H1 (cell line): ENCODE data around the gene FBXO38. TPM values are rescaled to one million over a fixed set of nuclear protein-coding genes. Genes with fewer than 3 reads are reported as not detected.

Experiments used
- CTCF ChIA-PET: fragments of 300-600 bp; sonication (Branson Sonifier 250); formaldehyde crosslinking; loops from one replicate; lab custom pipeline; 2021; ENCODE audit not compliant: partially characterized antibody; lab: Charles Lee
- POLR2A ChIA-PET: fragments of 300-600 bp; sonication (Branson Sonifier 250); formaldehyde crosslinking; loops from one replicate; lab custom pipeline; 2021; ENCODE audit warnings: inconsistent platforms; ENCODE audit not compliant: partially characterized antibody; lab: Charles Lee
- DNase-seq, 2 experiments: peaks; one replicate each; pipeline versions ENCODE4 v3.0.0 to v3.0.0-alpha.2; 2010 to 2022; ENCODE audit warnings: low spot score in 2 of 2, low read depth in 1 of 2, mixed read lengths in 1 of 2
- FAIRE-seq: peaks from 2 replicates; lab custom pipeline; 2011; peaks lifted over from hg19 to GRCh38; lab: Jason Lieb, UNC
- H2AFZ ChIP-seq: 2 replicates; pipeline ENCODE4 v1.8.1; 2012; ENCODE audit warnings: low read length, inconsistent platforms
- H2AK5ac ChIP-seq: 2 replicates; pipeline ENCODE4 v1.6.1; 2013; ENCODE audit warnings: low read depth, low read length
- H2BK120ac ChIP-seq: replicated peaks from 2 replicates; pipeline ENCODE3; 2013; ENCODE audit warnings: low read depth, low read length, inconsistent platforms
- H2BK12ac ChIP-seq: 2 replicates; pipeline ENCODE4 v1.6.1; 2013; ENCODE audit warnings: low read depth, low read length
- H2BK15ac ChIP-seq: 2 replicates; pipeline ENCODE4 v1.6.1; 2013; ENCODE audit warnings: low read length
- H2BK20ac ChIP-seq: 2 replicates; pipeline ENCODE4 v1.6.1; 2013; ENCODE audit warnings: low read length
- H2BK5ac ChIP-seq: 2 replicates; pipeline ENCODE4 v1.6.1; 2013; ENCODE audit warnings: low read depth, low read length
- H3K14ac ChIP-seq: 2 replicates; pipeline ENCODE4 v1.6.1; 2013; ENCODE audit warnings: inconsistent platforms; ENCODE audit not compliant: insufficient read length
- H3K18ac ChIP-seq: 2 replicates; pipeline ENCODE4 v1.6.1; 2013; ENCODE audit warnings: low read length; ENCODE audit errors: extremely low read depth
- H3K23ac ChIP-seq: 2 replicates; pipeline ENCODE4 v1.6.1; 2013; ENCODE audit warnings: inconsistent platforms; ENCODE audit not compliant: insufficient read length
- H3K23me2 ChIP-seq: 2 replicates; pipeline ENCODE4 v1.6.1; 2013; ENCODE audit warnings: low read depth, low read length
- H3K27ac ChIP-seq: 2 replicates; pipeline ENCODE4 v1.6.1; 2011; ENCODE audit warnings: low read depth, low read length, inconsistent platforms
- H3K27me3 ChIP-seq, 4 experiments: replicated peaks in 1 of 4; 1 replicate in 1 of 4; 2 replicates in 3 of 4; pipeline versions ENCODE4 v1.6.1 to v1.8.1; 2011 to 2013; ENCODE audit warnings: low read length in 3 of 4, mild to moderate bottlenecking in 3 of 4, inconsistent platforms in 2 of 4, mixed read lengths in 2 of 4, moderate library complexity in 1 of 4; ENCODE audit not compliant: control insufficient read depth in 3 of 4, insufficient read depth in 3 of 4; ENCODE audit errors: extremely low read depth in 1 of 4
- H3K36me3 ChIP-seq, 4 experiments: 2 replicates each; pipeline versions ENCODE4 v1.6.1 to v1.8.1; 2011 to 2013; ENCODE audit warnings: mild to moderate bottlenecking in 4 of 4, low read length in 3 of 4, moderate library complexity in 2 of 4, control low read depth in 1 of 4, inconsistent platforms in 1 of 4; ENCODE audit not compliant: insufficient read depth in 4 of 4, control insufficient read depth in 2 of 4
- H3K4ac ChIP-seq: replicated peaks from 2 replicates; pipeline ENCODE3; 2013; ENCODE audit warnings: low read length, low read depth, mixed read lengths, inconsistent platforms; ENCODE audit not compliant: insufficient read length
- H3K4me1 ChIP-seq, 4 experiments: replicated peaks in 1 of 4; 1 replicate in 1 of 4; 2 replicates in 3 of 4; pipeline versions ENCODE4 v1.6.1 to v1.8.1; 2011 to 2013; ENCODE audit warnings: low read length in 3 of 4, inconsistent platforms in 2 of 4, mixed read lengths in 1 of 4; ENCODE audit not compliant: insufficient read depth in 4 of 4, control insufficient read depth in 3 of 4
- H3K4me2 ChIP-seq, 2 experiments: 2 replicates each; pipeline versions ENCODE4 v1.6.1 to v1.8.1; 2011 to 2013; ENCODE audit warnings: low read depth in 2 of 2, low read length in 2 of 2, control low read depth in 1 of 2, inconsistent platforms in 1 of 2, mild to moderate bottlenecking in 1 of 2; ENCODE audit not compliant: insufficient read depth in 1 of 2
- H3K4me3 ChIP-seq, 4 experiments: fragments of 200-600, 300-600 bp in 1 of 4; sonication (generic), shearing (Covaris generic), sonication (Bioruptor Twin) in 1 of 4; 2 replicates each; pipeline versions ENCODE4 v1.5.1 to v1.8.1; 2011 to 2016; ENCODE audit warnings: low read length in 4 of 4, low read depth in 3 of 4, control low read depth in 2 of 4, inconsistent platforms in 2 of 4, mild to moderate bottlenecking in 2 of 4, mixed read lengths in 1 of 4, moderate library complexity in 1 of 4; ENCODE audit not compliant: insufficient read depth in 2 of 4; ENCODE audit errors: extremely low read depth in 1 of 4
- H3K56ac ChIP-seq: replicated peaks from 2 replicates; pipeline ENCODE3; 2013; ENCODE audit warnings: low read depth, mild to moderate bottlenecking, mixed read lengths, low read length, inconsistent platforms; ENCODE audit not compliant: insufficient read length
- H3K79me1 ChIP-seq: 2 replicates; pipeline ENCODE4 v1.6.1; 2013; ENCODE audit warnings: low read depth, low read length, control low read depth
- H3K79me2 ChIP-seq, 2 experiments: 2 replicates each; pipeline versions ENCODE4 v1.6.1 to v1.8.1; 2012 to 2013; ENCODE audit warnings: low read length in 2 of 2, mild to moderate bottlenecking in 2 of 2, inconsistent platforms in 1 of 2; ENCODE audit not compliant: insufficient read depth in 2 of 2, control insufficient read depth in 1 of 2
- H3K9ac ChIP-seq, 4 experiments: replicated peaks in 1 of 4; 1 replicate in 1 of 4; 2 replicates in 3 of 4; pipeline versions ENCODE4 v1.6.1 to v1.8.1; 2011 to 2013; ENCODE audit warnings: low read depth in 3 of 4, low read length in 3 of 4, control low read depth in 2 of 4, mild to moderate bottlenecking in 2 of 4, moderate library complexity in 2 of 4, inconsistent platforms in 1 of 4; ENCODE audit errors: extremely low read depth in 1 of 4
- H3K9me3 ChIP-seq, 2 experiments: 2 replicates each; pipeline versions ENCODE4 v1.6.1 to v1.8.1; 2012 to 2013; ENCODE audit warnings: mild to moderate bottlenecking in 2 of 2, moderate library complexity in 2 of 2, control low read depth in 1 of 2, inconsistent platforms in 1 of 2, low read depth in 1 of 2, low read length in 1 of 2, mixed read lengths in 1 of 2; ENCODE audit not compliant: insufficient read depth in 2 of 2
- H4K20me1 ChIP-seq, 2 experiments: replicated peaks in 1 of 2; 2 replicates each; pipeline versions ENCODE3 to v1.8.1; 2011 to 2013; ENCODE audit warnings: inconsistent platforms in 2 of 2, low read length in 2 of 2, mild to moderate bottlenecking in 1 of 2; ENCODE audit not compliant: insufficient read depth in 2 of 2, control insufficient read depth in 1 of 2
- H4K5ac ChIP-seq: 2 replicates; pipeline ENCODE4 v1.6.1; 2013; ENCODE audit warnings: low read length, low read depth, mixed read lengths, inconsistent platforms; ENCODE audit not compliant: insufficient read length
- H4K8ac ChIP-seq: 2 replicates; pipeline ENCODE4 v1.8.0; 2013; ENCODE audit warnings: mild to moderate bottlenecking, moderate library complexity, low read length, inconsistent platforms; ENCODE audit not compliant: insufficient read depth; ENCODE audit errors: extremely low read depth
- H4K91ac ChIP-seq: replicated peaks from 2 replicates; pipeline ENCODE3; 2013; ENCODE audit warnings: low read length, mixed read lengths, inconsistent platforms; ENCODE audit not compliant: insufficient read length
- CEBPB ChIP-seq: IDR thresholded peaks from 2 replicates; pipeline ENCODE4 v1.6.1; 2012; ENCODE audit warnings: low read depth, low read length
- JUND ChIP-seq: IDR thresholded peaks from 2 replicates; pipeline ENCODE4 v1.6.1; 2011; ENCODE audit warnings: mild to moderate bottlenecking, improper control_type of control experiment, low read length
- POLR2A ChIP-seq, 2 experiments: IDR thresholded peaks; 1 replicate in 1 of 2; 2 replicates in 1 of 2; pipeline ENCODE4 v1.6.1; 2011; ENCODE audit warnings: low read depth in 2 of 2, low read length in 2 of 2, mild to moderate bottlenecking in 2 of 2; ENCODE audit errors: control extremely low read depth in 1 of 2
- TAF1 ChIP-seq: IDR thresholded peaks from 2 replicates; pipeline ENCODE4 v1.6.1; 2011; ENCODE audit warnings: mild to moderate bottlenecking, low read depth, low read length
- WGBS, 2 experiments: shearing (Covaris generic) in 1 of 2; methylation state at CpG; one replicate each; pipeline versions ENCODE4 v1.1.6 to v1.1.7; 2013 to 2015; ENCODE audit warnings: low lambda C conversion rate in 2 of 2, mixed read lengths in 2 of 2, inconsistent platforms in 1 of 2, low coverage in 1 of 2, missing lambda C conversion rate in 1 of 2; ENCODE audit not compliant: insufficient replicate concordance in 2 of 2, insufficient coverage in 1 of 2, insufficient read length in 1 of 2; ENCODE audit errors: extremely low coverage in 1 of 2, missing lambda C conversion rate in 1 of 2; 5-methylcytosine and 5-hydroxymethylcytosine counted together
- polyA plus RNA-seq, 7 experiments: library from polyadenylated mRNA; depleted of rRNA in 3 of 7; stranded (reverse) in 5 of 7; unstranded in 2 of 7; fragments of >200 nt in 5 of 7; fragments of 200-250 nt in 2 of 7; gene quantifications; 1 replicate in 5 of 7; 2 replicates in 1 of 7; 4 replicates in 1 of 7; pipeline versions ENCODE4 v1.2.1 to v1.2.3, GENCODE V29; 2011 to 2013; ENCODE audit warnings: missing spikeins in 2 of 7, mixed read lengths in 2 of 7
- total RNA-seq: library from RNA; stranded (reverse); fragmentation: NEBNext Ultra II Directional; extraction: Animal tissue kit (Norgen Biotek cat#: 25700); gene quantifications from 2 replicates; pipeline ENCODE4 v1.2.1, GENCODE V29; 2021
- TF ChIP-seq, protein P1 (sequence below): IDR thresholded peaks from 2 replicates; pipeline ENCODE4 v1.6.1; 2012; ENCODE audit warnings: inconsistent platforms

FBXO38 gene
- total and polyA plus RNA-seq, 2 of the 8 experiments (the other 6 are each of a cell fraction or from before 2014, with no cell fraction given): 9.1 to 34.3 TPM

DNA sequence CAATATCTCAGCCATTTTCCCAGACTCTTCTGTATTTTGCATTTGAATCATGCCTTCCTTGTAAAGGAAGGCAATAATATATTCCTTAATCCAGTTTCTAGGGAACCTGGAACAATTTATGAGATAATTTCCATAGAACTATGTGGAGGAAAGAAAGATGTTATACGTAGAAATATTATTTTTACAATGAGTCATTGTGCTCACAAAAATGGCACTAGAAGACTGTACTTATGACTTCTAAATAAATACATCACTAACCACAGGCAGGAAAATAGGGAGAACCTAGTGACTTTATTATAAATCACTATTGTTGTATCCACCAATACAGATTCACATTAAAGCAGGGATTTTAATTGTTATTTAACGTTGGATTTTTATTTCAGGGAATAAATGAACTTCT, 87.6 kb downstream of the FBXO38 start:
- H3K9me3 ChIP-seq: no peaks in the 10 kb centered on the region
- no peak for TF ChIP-seq POLR2A (IDR thresholded peaks at IDR 0.05; ENCODE audit: control extremely low read depth in 1 of 2, low read depth in 2 of 2, low read length in 2 of 2)
- TF ChIP-seq, protein P1, sequence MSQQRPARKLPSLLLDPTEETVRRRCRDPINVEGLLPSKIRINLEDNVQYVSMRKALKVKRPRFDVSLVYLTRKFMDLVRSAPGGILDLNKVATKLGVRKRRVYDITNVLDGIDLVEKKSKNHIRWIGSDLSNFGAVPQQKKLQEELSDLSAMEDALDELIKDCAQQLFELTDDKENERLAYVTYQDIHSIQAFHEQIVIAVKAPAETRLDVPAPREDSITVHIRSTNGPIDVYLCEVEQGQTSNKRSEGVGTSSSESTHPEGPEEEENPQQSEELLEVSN: no peak
- no peak for TF ChIP-seq TAF1
- TF ChIP-seq CEBPB: no peak
- no peak for TF ChIP-seq JUND
- H3K56ac ChIP-seq: no peak overlapping the region
- DNase-seq: no peak
- no peaks in the 10 kb centered on the region for H3K27me3 ChIP-seq
- no peak overlapping the region for H4K5ac ChIP-seq
- no peak overlapping the region for H3K4me3 ChIP-seq
- ChIA-PET POLR2A (no interaction called here), CTCF (interaction anchor here (3.7 kb wide), 1 partner anchor 11 kb away, joined by 28 read pairs; no protein-coding TSS in a partner anchor)
- no peak overlapping the region for H4K91ac ChIP-seq
- H4K20me1 ChIP-seq: no peaks in the 10 kb centered on the region
- H3K79me2 ChIP-seq: no peaks in the 10 kb centered on the region
- H2BK20ac ChIP-seq: no peak overlapping the region
- no peak overlapping the region for H2BK15ac ChIP-seq
- H3K9ac ChIP-seq: no peak overlapping the region
- H3K14ac ChIP-seq: no peak overlapping the region
- WGBS, 2 experiments: 93% methylated on average over 2 of the region's 2 CpGs; no CpG with 5 or more reads in 1 of the 2 experiments
- no peak overlapping the region for H3K23ac ChIP-seq
- no peak overlapping the region for H2AK5ac ChIP-seq
- H3K4me1 ChIP-seq: no peaks in the 10 kb centered on the region
- no peak overlapping the region for H4K8ac ChIP-seq
- H2BK12ac ChIP-seq: no peak overlapping the region
- no peak overlapping the region for H3K18ac ChIP-seq
- no peaks in the 10 kb centered on the region for H3K23me2 ChIP-seq
- H2BK120ac ChIP-seq: no peak overlapping the region
- H3K36me3 ChIP-seq: no peaks in the 10 kb centered on the region
- no peak overlapping the region for H3K4me2 ChIP-seq
- H3K27ac ChIP-seq: no peak overlapping the region
- FAIRE-seq: no peak
- no peaks in the 10 kb centered on the region for H3K79me1 ChIP-seq
- H2AFZ ChIP-seq: no peak overlapping the region
- no peak overlapping the region for H3K4ac ChIP-seq
- no peak overlapping the region for H2BK5ac ChIP-seq
